Inflammatory macrophage treated with lipopolysaccharide for 1 hour (primary cell): ENCODE measurements around the gene ARHGAP9.
"Not testable (repeated sequence)": the region's sequence is repeated elsewhere in the genome, so short reads cannot be mapped to it uniquely, and the experiment has no call there.

Experiments
- DNase-seq, 2 donors: peaks; one replicate each; pipeline ENCODE4 v3.0.0-alpha.2; 2020 to 2022

The ARHGAP9 gene

DNA sequence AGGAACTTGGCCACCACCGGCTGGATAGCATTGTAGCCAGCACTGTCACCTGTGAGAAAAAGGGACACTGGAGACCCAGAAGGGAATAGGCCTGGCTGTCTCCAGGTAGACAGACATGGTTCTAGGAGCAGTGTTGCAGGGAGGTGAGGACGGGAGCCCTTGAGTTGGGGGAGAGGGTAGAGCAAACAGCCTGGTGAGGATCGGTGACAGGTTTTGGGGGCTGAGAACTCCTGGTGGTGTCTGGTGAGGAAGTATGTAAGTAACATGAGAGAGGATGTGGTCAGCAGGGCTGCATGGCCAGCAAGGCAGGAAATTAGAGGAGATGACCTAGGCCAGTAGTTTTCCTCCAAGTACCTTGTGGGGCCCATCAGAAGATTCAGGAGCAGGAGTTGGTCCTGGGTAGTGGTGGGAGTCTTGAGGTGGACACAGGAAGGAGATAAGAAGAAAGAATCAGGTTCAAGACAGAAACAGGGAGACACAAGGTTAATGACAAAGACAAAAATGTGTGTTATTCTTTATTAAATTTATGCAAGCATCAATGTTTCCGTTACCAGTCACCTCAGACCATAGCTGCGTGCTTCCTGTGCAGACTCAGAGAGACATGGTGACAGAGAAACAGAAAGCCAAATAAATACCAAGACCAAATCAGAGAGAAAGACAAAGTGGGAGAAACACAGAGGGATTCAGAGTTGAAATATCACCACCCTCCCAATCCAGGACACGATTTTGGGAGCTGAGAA is at the start of gene ARHGAP9:
Gene ARHGAP9, minus strand, starts transcription at position 491 of the 740 bp plus-strand sequence. Its CDS starts 460 bp downstream, at position 31.
- DNase-seq: no peak

DNA sequence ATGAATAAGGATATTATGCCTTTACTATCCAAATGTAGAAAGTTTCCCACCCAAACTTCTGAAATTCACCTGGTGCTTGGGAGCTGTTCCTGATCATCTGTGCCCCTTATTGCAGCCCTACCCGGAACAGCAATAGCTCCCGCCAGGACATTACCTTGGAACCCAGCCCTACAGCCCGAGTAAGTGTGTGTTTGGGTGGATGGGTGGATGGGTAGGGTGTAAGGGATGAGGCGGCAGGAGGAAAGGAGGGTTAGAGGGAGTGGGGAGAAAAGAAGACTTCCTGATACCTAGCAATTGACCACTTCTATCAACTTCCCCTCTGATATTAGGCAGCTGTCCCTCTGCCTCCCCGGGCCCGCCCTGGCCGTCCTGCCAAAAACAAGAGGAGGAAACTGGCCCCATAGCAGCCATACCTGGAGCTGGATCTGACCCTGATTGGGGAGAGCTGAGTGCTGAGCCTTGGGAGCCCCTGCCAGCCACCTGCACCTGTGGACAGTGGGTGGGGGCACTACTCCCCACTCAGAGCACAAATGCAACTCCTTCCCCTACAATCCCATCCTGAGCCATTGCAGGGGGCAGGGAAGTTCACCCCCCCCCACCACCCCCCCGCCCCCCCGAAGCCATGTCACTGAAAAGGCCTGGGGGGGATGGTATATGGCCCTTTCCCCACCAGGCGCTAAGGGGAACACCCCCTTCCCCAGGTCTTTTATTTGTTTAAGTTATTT is 49.3 kb upstream of the ARHGAP9 start:
- no peak for DNase-seq

DNA sequence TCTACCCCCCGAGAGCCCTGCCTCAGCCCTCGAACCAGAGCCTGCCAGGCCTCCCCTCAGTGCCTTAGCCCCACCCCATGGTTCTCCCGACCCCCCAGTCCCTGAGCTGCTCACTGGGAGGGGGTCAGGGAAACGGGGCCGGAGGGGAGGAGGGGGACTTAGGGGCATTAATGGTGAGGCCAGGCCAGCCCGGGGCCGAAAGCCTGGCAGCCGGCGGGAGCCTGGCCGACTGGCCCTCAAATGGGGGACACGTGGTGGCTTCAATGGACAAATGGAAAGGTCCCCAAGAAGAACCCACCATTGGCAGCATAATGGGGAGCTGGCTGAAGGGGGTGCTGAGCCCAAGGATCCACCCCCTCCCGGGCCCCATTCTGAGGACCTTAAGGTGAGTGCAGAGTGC is 48.5 kb upstream of the ARHGAP9 start:
- DNase-seq: no peak

DNA sequence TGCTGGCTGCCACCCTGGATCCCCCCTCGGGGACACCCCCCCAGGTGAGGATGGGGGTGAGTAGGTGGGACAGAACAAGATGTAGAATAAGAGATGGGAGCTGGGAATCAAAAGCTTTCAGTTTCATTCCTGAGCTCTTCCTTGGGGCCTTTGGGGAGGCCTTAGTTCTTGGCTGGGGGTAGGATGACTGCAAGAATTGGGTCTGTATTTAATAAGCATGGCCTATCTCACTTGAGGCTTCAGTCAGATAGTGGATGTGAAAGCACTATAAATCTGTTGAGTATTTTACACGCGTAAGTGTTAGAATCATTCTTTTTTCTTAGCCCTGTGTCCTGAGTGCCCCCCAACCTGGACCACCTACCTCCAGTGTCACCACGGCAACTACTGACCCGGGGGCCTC is 47.5 kb upstream of the ARHGAP9 start:
- no peak for DNase-seq

DNA sequence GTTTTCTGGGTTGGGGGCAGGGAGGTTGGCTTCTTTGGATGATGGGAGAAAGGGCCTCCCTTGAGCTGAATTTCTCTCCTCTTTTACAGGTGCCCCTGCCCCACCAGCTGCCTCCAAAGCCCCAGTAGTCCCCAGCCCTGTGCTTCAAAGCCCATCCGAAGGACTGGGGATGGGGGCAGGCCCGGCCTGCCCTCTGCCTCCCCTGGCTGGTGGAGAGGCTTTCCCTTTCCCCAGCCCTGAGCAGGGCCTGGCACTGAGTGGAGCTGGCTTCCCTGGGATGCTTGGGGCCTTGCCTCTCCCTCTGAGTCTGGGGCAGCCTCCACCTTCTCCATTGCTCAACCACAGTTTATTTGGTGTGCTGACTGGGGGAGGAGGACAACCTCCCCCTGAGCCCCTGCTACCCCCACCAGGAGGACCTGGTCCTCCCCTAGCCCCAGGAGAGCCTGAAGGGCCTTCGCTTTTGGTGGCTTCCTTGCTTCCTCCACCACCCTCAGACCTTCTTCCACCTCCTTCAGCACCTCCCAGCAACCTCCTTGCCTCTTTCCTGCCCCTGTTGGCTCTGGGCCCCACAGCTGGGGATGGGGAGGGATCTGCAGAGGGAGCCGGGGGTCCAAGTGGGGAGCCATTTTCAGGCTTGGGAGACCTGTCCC is 46.9 kb upstream of the ARHGAP9 start:
- DNase-seq: no peak

DNA sequence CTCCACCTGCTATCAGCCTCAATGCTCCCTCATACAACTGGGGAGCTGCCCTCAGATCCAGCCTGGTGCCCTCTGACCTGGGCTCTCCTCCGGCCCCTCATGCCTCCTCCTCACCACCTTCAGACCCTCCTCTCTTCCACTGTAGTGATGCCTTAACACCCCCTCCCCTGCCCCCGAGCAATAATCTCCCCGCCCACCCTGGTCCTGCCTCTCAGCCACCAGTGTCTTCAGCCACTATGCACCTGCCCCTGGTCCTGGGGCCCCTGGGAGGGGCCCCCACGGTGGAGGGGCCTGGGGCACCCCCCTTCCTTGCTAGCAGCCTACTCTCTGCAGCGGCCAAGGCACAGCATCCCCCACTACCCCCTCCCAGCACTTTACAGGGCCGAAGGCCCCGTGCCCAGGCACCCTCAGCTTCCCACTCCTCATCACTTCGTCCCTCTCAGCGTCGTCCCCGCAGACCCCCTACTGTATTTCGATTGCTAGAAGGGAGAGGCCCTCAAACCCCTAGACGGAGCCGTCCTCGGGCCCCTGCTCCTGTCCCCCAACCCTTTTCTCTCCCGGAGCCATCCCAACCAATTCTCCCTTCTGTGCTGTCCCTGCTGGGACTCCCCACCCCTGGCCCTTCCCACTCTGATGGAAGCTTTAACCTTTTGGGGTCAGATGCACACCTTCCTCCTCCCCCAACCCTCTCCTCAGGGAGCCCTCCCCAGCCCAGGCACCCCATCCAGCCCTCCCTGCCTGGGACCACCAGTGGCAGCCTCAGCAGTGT is 46.1 kb upstream of the ARHGAP9 start:
- no peak for DNase-seq

DNA sequence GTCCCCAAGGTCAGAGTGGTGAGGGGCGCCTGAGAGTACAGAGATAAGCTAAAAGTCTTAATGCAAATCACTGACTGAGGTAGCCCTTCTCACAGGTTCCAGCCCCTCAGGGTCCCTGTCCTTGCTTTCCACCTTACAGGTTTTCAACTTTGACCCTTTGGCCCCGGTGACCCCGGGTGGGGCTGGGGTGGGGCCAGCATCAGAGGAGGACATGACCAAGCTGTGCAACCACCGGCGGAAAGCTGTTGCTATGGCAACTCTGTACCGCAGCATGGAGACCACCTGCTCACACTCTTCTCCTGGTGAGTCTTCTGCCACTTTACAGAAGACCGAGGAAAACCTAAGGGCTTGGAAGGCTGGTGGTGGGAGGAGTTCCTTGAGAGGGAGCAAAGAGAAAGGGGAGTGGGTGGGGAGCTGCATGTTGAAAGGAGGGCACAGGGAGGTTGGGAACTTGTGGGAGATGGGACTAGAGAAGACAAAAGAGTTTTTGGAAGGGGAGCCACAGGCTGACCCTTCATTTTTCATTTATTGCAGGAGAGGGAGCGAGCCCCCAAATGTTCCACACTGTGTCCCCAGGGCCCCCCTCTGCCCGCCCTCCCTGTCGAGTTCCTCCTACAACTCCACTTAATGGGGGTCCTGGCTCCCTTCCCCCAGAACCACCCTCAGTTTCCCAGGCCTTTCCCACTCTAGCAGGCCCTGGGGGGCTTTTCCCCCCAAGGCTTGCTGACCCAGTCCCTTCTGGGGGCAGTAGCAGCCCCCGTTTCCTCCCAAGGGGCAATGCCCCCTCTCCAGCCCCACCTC is 45.3 kb upstream of the ARHGAP9 start:
- no peak for DNase-seq

DNA sequence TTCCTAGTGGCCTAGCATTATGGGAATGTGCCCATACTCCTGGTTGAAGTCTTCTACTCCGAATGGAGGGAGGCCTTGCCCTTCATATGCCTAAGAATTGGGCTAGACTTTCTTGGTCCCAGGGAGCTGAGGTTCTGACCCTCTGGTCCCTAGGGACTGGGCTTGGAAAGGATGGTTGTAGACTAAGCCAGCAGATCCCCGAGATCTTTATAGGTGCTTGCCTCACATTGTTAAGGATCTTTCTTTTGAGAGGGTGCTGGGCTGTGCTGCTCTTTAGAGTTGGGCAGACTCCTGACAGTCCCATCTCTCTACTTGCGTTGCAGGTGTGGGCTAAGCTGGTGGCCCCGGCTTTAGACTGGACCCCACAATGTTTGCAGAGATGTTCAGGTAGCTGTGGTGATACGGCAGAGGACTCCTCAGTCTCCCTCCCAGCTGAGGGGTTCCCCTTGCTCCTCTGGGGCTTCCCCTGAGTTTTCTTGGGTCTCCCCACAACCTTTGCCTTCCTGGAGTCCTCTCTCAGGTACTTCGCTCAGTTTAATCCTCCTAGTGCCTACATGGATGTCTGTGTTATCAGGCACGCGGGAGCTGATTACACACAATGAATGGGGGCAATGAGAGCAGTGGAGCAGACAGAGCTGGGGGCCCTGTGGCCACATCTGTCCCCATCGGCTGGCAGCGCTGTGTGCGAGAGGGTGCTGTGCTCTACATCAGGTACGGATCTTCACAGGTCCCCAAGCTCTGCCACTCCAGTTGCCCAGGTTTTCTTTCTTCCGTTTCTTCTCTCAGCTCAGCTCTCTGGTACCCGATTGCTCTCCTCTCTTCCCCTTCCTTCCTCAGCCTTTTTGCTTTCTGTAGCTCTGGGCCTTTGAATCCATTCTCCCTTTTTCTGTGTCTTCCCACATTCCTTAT is 44.3 kb upstream of the ARHGAP9 start:
- DNase-seq: no peak

DNA sequence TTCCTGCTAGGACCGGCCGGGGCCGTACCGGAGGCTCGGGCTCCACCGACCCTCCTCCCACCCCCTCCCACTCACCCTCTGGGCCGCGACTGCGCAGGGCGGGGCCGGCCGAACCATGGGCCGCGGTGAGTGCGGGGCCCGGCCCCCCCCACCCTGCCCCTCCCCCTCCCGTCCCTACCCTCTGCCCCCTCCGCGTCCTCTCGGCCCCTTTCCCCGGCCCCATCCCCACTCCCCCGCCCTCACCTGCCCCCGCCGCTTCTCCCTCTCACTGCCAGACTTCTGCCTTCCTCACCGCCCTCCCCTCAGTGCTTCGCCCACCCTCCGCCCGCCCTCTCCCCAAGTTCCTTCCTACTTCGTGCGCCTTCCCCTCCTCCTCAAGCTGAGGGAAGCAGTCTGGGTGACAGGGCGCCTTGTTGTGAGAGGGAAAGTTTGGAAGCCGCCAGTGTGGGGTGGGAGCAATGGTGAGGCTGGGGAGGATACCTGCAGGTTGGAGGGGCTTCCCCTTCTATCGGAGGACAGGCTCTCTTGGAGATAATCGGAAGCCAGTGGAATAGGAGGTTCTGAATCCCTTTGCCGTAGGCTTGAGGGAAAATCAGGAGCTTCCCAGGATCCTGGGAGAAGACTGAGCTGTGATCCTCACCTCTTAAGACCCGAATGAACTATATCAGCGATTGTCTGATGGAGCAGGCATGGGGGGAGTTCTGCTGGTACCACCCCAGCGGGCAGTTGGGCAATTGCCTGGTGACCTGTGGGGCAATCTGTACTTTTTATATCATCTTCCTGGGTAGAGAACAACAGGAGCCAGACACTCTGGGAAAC is 43.4 kb upstream of the ARHGAP9 start:
- peak; percentile 66 to 75 for DNase-seq

DNA sequence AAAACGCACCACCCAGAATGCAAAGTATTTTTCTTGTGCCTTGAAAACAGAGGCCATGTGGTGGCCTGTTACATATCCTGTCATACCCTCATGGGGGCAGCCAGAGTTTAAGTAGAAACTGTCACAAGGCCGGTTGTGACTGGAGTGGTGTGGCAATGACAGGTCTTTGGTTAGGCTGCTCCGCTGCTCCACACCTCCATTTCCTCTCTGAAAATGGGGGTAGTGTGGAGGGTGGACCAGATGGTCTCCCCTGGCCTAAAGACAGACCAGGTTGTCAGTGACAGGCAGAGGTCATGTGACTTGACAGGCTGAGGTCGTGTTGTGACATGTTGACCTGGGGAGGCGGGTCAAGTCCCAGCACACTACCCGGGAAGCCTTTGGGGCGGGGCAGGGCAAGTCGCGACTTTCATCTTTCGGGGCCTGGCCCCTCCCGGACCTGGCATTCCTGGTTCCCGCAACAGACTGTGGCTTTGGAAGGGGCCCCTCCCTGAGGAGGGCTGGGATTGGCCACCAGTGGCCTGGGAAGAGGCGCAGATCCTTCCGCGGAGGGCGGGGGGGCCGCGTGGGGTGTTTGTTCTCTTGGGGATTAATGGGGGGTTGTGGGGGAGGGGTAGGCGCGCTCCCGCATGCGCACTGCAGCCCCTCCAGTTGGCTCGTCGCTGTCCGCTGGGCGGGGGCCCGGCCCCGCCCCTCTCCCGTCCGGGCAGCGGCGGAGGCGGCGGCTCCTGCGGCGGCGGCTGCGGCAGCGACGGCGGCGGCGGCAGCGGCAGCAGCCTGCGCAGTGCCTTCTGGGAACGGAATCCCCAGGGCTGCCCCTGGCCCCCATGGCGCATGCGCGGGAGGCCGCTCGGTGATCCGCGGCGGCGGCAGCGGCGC is 42.6 kb upstream of the ARHGAP9 start, which contains the start of gene MBD6:
Gene MBD6, plus strand, starts transcription at position 814 of the 876 bp plus-strand sequence. CDS start 1,480 bp downstream, outside the sequence.
- peak; percentile 85 to 92 for DNase-seq

DNA sequence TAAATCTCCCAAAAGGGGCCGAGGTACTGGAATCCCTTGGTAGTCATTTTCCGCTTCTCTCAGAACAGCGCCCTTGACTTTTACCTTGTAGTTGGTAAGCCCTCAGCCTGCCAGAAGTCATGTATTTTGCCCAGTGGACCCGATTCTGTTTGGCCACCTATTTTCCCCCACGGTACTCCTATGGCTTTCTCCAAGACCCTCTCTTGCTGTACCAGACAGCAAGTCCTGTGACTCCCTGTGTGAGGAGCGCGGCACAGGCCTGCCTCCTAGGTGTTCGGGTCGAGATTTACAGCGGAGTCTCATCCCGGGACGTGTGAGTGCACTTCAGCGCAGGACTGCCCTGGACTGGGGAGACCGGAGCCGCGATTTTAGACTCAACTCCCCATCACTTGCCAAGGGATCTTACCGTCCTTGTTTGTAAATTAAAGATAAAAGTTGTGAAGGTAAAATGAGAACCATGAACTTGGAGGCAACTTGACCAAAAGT is 41.9 kb upstream of the ARHGAP9 start:
- DNase-seq: no peak

DNA sequence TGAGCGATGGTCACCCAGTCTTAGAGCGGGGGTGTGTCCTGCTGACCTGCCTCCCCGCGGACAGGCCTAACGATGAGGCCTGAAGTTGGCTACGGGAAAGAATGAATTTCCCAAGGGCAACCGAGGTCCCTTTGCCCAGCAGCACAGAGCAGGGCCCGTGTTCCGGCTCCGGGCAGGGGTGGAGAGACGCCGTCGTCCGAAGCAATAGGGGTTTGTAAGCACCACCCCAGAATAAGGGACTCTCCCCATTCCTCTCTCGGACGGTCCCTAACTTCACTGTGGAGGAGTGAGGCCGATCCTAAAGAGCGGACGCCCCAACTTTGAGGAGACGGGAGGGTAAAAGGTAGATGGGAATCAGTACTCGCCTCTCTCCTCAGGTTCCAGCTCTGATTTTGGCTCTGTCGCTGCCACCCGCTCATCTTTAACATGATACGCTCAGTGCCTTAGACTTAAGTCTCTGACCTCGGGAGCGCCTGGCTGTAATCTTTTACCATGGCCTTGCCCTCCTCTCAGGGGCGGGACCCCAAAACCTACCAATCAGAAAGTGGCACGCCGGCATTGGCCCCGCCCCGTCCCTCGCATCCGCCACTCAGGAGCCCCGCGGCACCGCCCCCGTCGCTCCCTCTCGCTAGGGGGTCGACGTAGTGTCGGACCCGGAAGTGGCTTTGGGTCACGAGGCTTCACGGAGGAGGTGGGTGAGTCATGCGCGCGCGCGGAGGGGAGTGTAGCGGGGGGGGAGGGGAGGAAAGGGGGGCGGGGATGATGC is 40.6 kb upstream of the ARHGAP9 start, which contains the start of gene DDIT3:
Gene DDIT3, minus strand, starts transcription at position 462 of the 766 bp plus-strand sequence. CDS start 3,108 bp downstream, outside the sequence.
- peak; percentile 98 to 100 for DNase-seq

DNA sequence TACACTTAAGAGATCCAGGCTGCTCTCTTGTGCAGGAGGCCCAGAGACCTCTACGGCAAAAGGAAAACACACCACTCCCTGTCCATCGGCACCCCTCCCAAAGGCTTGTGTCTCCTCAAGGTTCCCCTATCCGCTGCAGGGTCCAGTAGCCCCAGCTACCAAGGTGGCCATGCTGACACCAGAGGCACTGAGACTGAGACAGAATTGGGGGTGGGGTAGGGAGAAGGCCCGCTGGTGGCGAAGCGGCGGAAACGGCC is 40.1 kb upstream of the ARHGAP9 start:
- DNase-seq: peak in 1 of 2 donors; percentile 45

DNA sequence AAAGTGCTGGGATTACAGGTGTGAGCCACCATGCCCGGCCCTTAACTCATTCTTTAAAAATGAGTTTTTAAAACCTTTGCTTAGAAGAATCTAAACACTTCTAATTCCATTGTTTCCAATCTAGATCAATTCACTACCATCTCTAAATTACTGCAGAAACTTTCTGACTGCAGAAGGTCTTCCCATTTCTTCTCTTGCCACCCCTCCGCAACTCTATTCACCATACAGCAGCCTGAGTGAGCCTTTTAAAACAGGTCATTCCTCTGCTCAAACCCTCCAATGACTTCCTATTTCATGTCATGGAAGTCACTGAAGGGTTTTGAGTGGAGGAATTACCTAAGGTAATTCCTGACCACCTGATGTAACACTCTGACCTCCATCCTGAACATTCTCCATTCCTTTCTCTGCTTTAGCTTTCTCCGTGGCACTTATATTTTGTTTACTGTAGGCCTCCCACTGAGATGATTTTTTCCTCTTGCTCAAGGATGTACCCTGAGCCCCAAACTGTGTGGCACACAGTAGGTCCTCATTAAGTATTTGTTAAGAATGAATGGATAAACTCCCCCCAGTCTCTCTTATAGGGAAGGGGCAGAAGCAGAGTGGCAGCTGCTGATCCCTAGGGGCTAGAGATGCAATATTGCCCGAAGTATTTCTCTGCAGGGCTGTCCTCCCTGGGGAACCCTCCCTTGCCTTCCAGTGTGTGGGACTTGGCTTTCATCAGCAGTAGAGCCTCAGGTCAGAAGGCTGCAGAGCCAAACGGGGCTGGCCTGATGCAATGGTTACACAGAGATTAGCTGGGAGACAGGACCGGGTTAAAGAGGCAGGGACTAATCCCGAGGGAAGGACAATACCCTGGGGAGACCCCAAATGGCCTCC is 39.5 kb upstream of the ARHGAP9 start:
- peak; percentile 13 to 49 for DNase-seq

DNA sequence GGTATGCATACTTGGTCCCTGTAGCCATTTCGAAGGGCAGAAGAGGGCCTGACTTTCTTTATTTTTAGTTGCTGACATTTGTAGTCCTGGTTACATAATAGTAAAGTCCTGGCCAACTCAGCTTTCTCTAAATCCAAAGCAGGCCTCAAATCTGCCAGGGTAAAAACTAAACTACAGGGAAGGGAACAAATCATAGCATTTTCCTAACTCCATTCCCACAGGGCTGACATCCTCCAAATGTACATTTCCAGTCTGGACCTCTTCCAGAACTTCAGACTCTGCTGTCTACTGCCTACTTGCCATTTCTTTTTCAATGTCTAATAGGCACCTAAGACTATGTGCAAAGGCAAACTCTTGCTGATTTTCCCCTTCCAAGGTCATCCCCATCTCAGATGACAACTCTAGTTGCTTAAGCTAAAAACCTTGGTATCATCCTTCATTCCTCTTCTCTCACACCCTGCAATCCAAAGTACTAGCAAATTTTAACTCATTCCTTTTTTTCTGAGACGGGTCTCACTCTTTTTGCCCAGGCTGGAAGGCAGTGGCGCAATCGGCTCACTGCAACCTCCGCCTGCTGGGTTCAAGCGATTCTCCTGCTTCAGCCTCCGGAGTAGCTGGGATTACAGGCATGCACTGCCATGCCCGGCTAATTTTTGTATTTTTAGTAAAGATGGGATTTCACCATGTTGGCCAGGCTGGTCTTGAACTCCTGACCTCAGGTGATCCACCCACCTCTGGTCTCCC is 38.7 kb upstream of the ARHGAP9 start:
- no peak for DNase-seq

DNA sequence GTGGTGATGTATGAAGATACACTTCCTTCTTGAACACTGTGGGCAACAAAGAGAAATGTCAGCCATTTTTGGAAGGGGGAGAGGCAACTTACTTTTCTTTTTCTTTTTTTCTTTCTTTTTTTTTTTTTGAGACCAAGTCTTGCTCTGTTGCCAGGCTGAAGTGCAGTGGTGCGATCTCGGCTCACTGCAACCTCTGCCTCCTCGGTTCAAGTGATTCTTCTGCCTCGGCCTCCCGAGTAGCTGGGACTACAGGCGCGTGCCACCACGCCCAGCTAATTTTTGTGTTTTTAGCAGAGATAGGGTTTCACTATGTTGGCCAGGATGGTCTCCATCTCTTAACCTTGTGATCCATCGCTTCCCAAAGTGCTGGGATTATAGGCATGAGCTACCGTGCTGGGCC is 38.1 kb upstream of the ARHGAP9 start:
- DNase-seq: not testable (repeated sequence)
